Inflammatory macrophage (primary cell): Measurements from ENCODE around the gene TBC1D9.
A peak's percentile ranks its signal among the peaks of the same experiment; 100 is the strongest.
"Not testable (repeated sequence)": the region's sequence is repeated elsewhere in the genome, so short reads cannot be mapped to it uniquely, and the experiment has no call there.

Source experiments
- DNase-seq, 2 donors: peaks; one replicate each; pipeline ENCODE4 v3.0.0-alpha.2; 2020 to 2022

Gene TBC1D9

DNA sequence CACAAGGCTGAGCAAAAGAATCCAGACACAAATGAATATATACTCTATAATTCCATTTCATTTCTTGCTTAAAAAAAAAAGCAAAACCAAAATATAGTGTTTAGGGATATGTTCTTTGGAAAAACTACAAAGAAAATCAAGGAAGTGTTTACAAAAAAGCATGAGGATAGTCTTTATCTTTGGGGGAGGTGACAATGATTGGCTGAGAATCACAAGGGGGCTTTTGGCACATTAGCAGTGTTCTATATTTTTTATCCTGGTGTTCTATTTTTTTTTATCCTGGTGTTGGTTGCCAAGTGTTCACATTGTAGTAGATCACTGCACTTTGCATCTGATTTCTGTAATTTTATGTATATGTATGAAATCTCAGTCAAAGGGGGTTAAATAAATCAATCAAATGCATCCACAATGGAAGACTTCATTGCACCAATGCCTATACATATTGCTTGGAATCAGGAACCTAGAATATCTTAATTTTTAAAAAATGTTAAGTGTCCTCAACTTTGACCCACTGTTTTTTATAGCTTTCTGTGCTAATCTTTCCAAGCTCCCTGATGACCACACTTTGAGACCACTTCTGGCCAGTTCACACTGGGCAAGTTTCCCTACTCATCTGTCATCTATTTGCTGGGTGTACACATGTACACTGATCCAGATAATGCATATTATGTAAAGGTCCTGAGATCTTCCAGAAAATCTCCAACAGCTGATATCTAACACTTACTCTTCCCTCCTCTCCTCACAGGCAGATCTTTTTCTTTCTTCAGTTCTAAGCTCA lies 3.7 kb downstream of the TBC1D9 start:
- no peak for DNase-seq

DNA sequence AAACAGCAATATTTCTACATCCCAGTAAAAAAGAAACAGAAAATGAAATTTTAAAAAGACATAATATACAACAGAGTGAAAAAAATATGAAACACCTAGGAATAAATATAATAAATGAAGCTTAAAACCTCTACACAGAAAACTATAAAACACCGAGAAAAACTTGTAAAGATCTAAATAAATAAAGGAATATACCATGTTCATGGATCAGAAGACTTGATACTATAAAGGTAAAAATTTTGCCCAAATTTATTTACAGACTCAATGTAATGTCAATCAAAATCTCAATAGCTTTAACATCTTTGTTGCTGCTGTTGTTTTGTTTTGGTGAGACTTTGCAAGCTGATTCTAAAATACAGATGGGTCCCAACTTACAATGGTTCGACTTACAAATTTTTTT lies 5.7 kb downstream of the TBC1D9 start:
- DNase-seq: no peak

GRCh38 chr4:140748171-140748570 lies 8.0 kb downstream of the TBC1D9 start:
- no peak for DNase-seq

GRCh38 chr4:140746546-140746945 lies 9.6 kb downstream of the TBC1D9 start:
- DNase-seq: not testable (repeated sequence)

GRCh38 chr4:140744421-140744820 lies 11.8 kb downstream of the TBC1D9 start:
- no peak for DNase-seq

GRCh38 chr4:140743194-140743931 lies 12.8 kb downstream of the TBC1D9 start:
- peak; percentile 17 to 51 for DNase-seq

GRCh38 chr4:140742838-140743193 lies 13.4 kb downstream of the TBC1D9 start:
- no peak for DNase-seq

DNA sequence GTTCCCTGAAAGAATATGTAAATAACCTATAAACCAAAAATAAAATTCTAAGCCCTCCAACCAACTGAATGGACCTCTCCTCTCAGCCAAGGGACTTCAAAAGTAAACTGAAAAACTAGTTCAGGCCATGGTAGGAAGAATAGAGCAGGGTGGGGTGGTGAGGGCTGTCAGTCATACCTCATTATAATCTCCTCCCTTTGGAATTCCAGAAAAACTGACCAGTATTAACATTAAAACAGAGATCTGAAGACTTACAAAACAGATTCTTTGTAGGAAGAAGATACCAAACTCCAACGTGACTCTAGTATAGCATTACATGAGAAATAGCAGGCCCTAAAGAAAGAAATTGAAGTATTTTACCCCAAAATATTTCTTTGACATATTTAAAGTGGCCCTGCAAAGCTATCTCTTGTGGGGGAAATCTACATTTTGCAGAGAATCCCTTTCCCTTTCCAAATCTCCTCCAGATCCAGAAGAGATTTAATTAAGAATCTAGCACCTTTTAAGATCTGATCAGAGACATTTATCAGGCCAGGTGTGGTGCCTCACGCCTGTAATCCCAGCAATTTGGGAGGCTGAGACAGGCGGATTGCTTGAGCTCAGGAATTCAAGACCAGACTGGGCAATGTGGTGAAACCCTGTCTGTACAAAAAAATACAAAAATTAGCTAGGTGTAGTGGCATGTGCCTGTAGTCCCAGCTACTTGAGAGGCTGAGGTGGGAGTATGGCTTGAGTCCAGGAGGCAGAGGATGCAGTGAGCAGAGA lies 15.1 kb downstream of the TBC1D9 start:
- no peak for DNase-seq

GRCh38 chr4:140740422-140740821 lies 15.8 kb downstream of the TBC1D9 start:
- no peak for DNase-seq

GRCh38 chr4:140739971-140740370 lies 16.2 kb downstream of the TBC1D9 start:
- no peak for DNase-seq

GRCh38 chr4:140738139-140738538 lies 18.0 kb downstream of the TBC1D9 start:
- no peak for DNase-seq

- DNase-seq: no peak
These were observed 19.4 kb downstream of the TBC1D9 start for GRCh38 chr4:140736669-140737343.

DNA sequence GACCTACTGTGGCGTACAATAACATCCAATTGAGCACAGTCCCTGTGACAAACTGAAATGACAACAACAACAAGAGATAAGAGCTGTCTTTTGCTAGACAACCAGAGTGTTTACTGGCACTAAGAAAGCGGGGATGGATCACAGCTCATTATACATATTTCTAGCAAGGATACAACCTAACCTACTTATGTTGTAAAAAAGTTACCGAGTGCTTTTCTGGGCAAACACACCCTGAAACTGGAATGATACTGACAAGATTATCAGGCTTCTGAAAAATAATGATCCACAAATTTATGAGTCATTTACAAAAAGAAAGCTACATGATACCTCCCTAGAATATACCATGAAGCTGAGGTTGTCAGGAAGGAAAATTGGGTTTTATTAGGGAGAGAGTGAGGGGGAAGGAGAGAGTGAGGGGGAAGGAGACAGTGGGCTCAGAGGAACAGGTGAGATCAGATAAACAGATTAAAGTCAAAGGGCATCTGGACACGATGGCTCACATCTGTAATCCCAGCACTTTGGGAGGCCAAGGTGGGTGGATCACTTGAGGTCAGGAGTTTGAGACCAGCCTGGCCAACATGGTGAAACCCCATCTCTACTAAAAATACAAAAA lies 20.3 kb downstream of the TBC1D9 start:
- no peak for DNase-seq

GRCh38 chr4:140735317-140735716 lies 20.9 kb downstream of the TBC1D9 start:
- DNase-seq: no peak

DNA sequence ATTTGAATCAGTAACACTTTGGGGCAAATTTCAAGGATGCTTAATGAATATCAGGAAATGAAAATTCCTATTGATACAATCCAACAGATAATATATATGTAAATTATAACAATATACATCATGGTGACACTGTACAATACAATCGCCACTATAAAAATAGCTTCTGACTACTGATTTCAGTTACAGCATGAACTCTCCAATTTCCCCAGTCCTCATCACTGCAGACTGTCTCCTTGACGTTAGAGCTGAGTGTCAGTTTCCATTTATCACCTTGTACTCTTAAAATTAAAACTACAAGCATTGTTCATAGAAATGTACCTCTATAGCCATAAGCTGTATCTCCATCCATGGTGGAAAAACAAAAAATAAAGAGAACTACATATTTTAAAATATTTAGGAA lies 23.4 kb downstream of the TBC1D9 start:
- DNase-seq: no peak

GRCh38 chr4:140729344-140730049 lies 26.7 kb downstream of the TBC1D9 start:
- DNase-seq: no peak

DNA sequence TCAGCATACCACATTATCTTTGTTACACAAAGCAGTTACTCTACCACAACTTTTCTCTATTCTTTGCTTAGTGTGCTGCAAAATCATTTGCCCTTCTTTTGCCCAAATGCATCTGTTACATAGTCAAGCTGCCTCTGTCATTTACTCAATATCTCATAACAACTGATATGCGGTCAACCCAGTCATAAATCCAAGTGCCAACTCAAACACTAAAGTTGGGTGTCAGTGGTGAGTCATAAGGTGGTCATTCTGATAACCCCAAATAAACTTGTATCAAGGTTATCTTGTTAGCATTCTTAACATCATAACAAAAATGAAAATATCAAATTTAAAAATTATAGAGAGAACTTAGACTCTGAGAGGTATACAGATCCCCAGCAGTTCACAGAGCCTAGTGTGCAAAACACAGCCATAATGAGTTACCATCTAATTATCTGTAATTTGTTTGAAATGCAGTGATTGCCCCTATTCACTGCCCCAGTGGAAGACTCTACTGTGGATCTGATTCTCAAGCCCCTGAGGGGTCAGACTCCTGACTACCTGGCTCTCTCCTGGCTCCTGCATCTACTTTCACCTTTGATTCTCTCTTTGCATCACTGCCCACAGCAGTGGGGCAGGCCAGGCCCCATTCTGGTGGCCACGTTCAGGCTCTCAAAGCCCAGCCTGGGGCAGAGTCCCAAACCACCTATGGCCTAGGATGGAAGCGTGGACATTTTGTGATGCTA lies 29.2 kb downstream of the TBC1D9 start:
- no peak for DNase-seq

GRCh38 chr4:140725556-140725955 lies 30.6 kb downstream of the TBC1D9 start:
- no peak for DNase-seq

- peak; percentile 21 to 35 for DNase-seq
These were observed 31.4 kb downstream of the TBC1D9 start for GRCh38 chr4:140724760-140725159.

- DNase-seq: peak; percentile 44 to 63
These were observed 35.5 kb downstream of the TBC1D9 start for GRCh38 chr4:140720387-140721304.
